Epithelial cell of esophagus (primary cell): Measurements from ENCODE around the gene RBMS1.

Source experiments
- DNase-seq: peaks from one replicate; pipeline ENCODE4 v3.0.0; 2010; ENCODE audit warnings: low read depth
- H3K4me3 ChIP-seq: 2 replicates; pipeline ENCODE4 v1.5.1; 2011; ENCODE audit warnings: mild to moderate bottlenecking, low read length, control low read depth
- CTCF ChIP-seq: IDR thresholded peaks from 2 replicates; pipeline ENCODE4 v1.5.1; 2011; ENCODE audit warnings: low read depth, mild to moderate bottlenecking, low read length, control low read depth, inconsistent platforms; ENCODE audit not compliant: insufficient read depth; ENCODE audit errors: missing control alignments

The RBMS1 gene

GRCh38 chr2:160473468-160474318, 19.9 kb downstream of the RBMS1 start:
- peak overlapping the region; percentile 4 for H3K4me3 ChIP-seq
- DNase-seq, result no peak
- TF ChIP-seq CTCF, result no peak

- no peak for TF ChIP-seq CTCF
- H3K4me3 ChIP-seq, result no peak overlapping the region
- no peak for DNase-seq
These were observed 20.8 kb downstream of the RBMS1 start for GRCh38 chr2:160472839-160473251.

GRCh38 chr2:160471950-160472349, 21.7 kb downstream of the RBMS1 start:
- no peak overlapping the region for H3K4me3 ChIP-seq
- no peak for DNase-seq
- no peak for TF ChIP-seq CTCF

- TF ChIP-seq CTCF, result no peak
These were observed 23.9 kb downstream of the RBMS1 start for GRCh38 chr2:160469621-160470204.

GRCh38 chr2:160469164-160469563, 24.4 kb downstream of the RBMS1 start:
- no peak overlapping the region for H3K4me3 ChIP-seq
- TF ChIP-seq CTCF, result no peak
- no peak for DNase-seq

More at GRCh38 chr2:160469621-160470204, 23.9 kb downstream of the RBMS1 start:
- no peak for DNase-seq
- H3K4me3 ChIP-seq, result no peak overlapping the region

GRCh38 chr2:160467086-160467485, 26.5 kb downstream of the RBMS1 start:
- no peak overlapping the region for H3K4me3 ChIP-seq
- no peak for TF ChIP-seq CTCF
- no peak for DNase-seq
